Medulla oblongata (tissue), 1 donor: ENCODE data around the gene NMT2.

ENCODE experiments used
- DNase-seq: peaks from one replicate; pipeline ENCODE4 v3.0.0-alpha.2; 2015; ENCODE audit errors: extremely low spot score

NMT2 gene

GRCh38 chr10:15181576-15182156 lies 13.2 kb upstream of the NMT2 start:
- no peak for DNase-seq

GRCh38 chr10:15180736-15181135 lies 12.2 kb upstream of the NMT2 start:
- no peak for DNase-seq

- no peak for DNase-seq
These were observed 7.8 kb upstream of the NMT2 start for GRCh38 chr10:15176269-15176668.

GRCh38 chr10:15175587-15175986 lies 7.1 kb upstream of the NMT2 start:
- DNase-seq = no peak

- DNase-seq = no peak
These were observed 3.9 kb upstream of the NMT2 start for GRCh38 chr10:15172306-15172840.

GRCh38 chr10:15169555-15170401 lies 1.3 kb upstream of the NMT2 start:
- peak; percentile 27 for DNase-seq

GRCh38 chr10:15168786-15169554 lies 477 bp upstream of the NMT2 start:
- DNase-seq = peak; percentile 97

- peak; percentile 57 for DNase-seq
These were observed 842 bp downstream of the NMT2 start for GRCh38 chr10:15167411-15168290.

GRCh38 chr10:15166325-15166724 lies 2.2 kb downstream of the NMT2 start:
- DNase-seq = no peak

- peak; percentile 40 for DNase-seq
These were observed 5.2 kb downstream of the NMT2 start for GRCh38 chr10:15163253-15163828.

- DNase-seq = no peak
These were observed 9.5 kb downstream of the NMT2 start for GRCh38 chr10:15158972-15159371.

- no peak for DNase-seq
These were observed 10.0 kb downstream of the NMT2 start for GRCh38 chr10:15158448-15158847.

- DNase-seq = no peak
These were observed 12.4 kb downstream of the NMT2 start for GRCh38 chr10:15155978-15156656.

GRCh38 chr10:15152556-15152955 lies 15.9 kb downstream of the NMT2 start:
- no peak for DNase-seq

GRCh38 chr10:15150563-15150962 lies 17.9 kb downstream of the NMT2 start:
- no peak for DNase-seq

GRCh38 chr10:15149042-15149771 lies 19.3 kb downstream of the NMT2 start:
- DNase-seq = no peak

- no peak for DNase-seq
These were observed 20.7 kb downstream of the NMT2 start for GRCh38 chr10:15147594-15148392.

- no peak for DNase-seq
These were observed 22.1 kb downstream of the NMT2 start for GRCh38 chr10:15146366-15146765.

GRCh38 chr10:15144788-15145187 lies 23.7 kb downstream of the NMT2 start:
- DNase-seq = no peak
